HEK293T (cell line): ENCODE data around the gene DKKL1.

Source experiments
- CTCF ChIA-PET: fragments of 350-600 bp; formaldehyde crosslinking; extraction: SDS; loops from one replicate; lab custom pipeline; 2021; ENCODE audit warnings: antibody characterized with exemption, inconsistent platforms; lab: Yijun Ruan, JAX
- POLR2A ChIA-PET: fragments of 350-600 bp; formaldehyde crosslinking; extraction: SDS; loops from one replicate; lab custom pipeline; 2020; ENCODE audit warnings: antibody characterized with exemption, inconsistent platforms; lab: Yijun Ruan, JAX
- DNase-seq: peaks from one replicate; pipeline ENCODE4 v3.0.0; 2012; ENCODE audit warnings: mixed read lengths; ENCODE audit errors: extremely low spot score
- ARNT ChIP-seq: fragments of 450-650 bp; IDR thresholded peaks from 2 replicates; pipeline ENCODE4 v1.6.1; 2017; ENCODE audit warnings: mild to moderate bottlenecking
- BHLHE40 ChIP-seq: fragments of 450-650 bp; IDR thresholded peaks from 2 replicates; pipeline ENCODE4 v1.6.1; 2016; ENCODE audit warnings: mild to moderate bottlenecking, moderate library complexity, borderline replicate concordance
- CTBP1 ChIP-seq: fragments of 450-650 bp; IDR thresholded peaks from 2 replicates; pipeline ENCODE4 v1.6.1; 2016; ENCODE audit warnings: borderline replicate concordance
- ELF4 ChIP-seq: fragments of 450-650 bp; IDR thresholded peaks from 2 replicates; pipeline ENCODE4 v1.6.1; 2017; ENCODE audit warnings: antibody characterized with exemption
- FOXA1 ChIP-seq: fragments of 450-650 bp; IDR thresholded peaks from 2 replicates; pipeline ENCODE4 v1.6.1; 2016; ENCODE audit warnings: mild to moderate bottlenecking
- FOXK2 ChIP-seq: fragments of 450-650 bp; IDR thresholded peaks from 2 replicates; pipeline ENCODE4 v1.6.1; 2016; ENCODE audit warnings: mild to moderate bottlenecking
- FOXM1 ChIP-seq: fragments of 450-650 bp; IDR thresholded peaks from 2 replicates; pipeline ENCODE4 v1.6.1; 2017; ENCODE audit warnings: mild to moderate bottlenecking, borderline replicate concordance
- HDGF ChIP-seq: fragments of 450-650 bp; IDR thresholded peaks from 2 replicates; pipeline ENCODE4 v1.6.1; 2017; ENCODE audit warnings: antibody characterized with exemption, borderline replicate concordance
- L3MBTL2 ChIP-seq: fragments of 450-650 bp; conservative IDR thresholded peaks from 2 replicates; pipeline ENCODE4 v1.6.1; 2016; ENCODE audit warnings: mild to moderate bottlenecking
- LEF1 ChIP-seq: fragments of 450-650 bp; IDR thresholded peaks from 2 replicates; pipeline ENCODE4 v1.6.1; 2017; ENCODE audit warnings: mild to moderate bottlenecking, borderline replicate concordance
- NFRKB ChIP-seq: fragments of 450-650 bp; IDR thresholded peaks from 2 replicates; pipeline ENCODE4 v1.6.1; 2016; ENCODE audit warnings: mild to moderate bottlenecking, moderate library complexity
- PKNOX1 ChIP-seq: fragments of 450-650 bp; IDR thresholded peaks from 2 replicates; pipeline ENCODE4 v1.6.1; 2016
- SP1 ChIP-seq: fragments of 450-650 bp; IDR thresholded peaks from 2 replicates; pipeline ENCODE4 v1.6.1; 2017
- SUZ12 ChIP-seq: fragments of 450-650 bp; IDR thresholded peaks from 2 replicates; pipeline ENCODE4 v1.6.1; 2016; ENCODE audit warnings: mild to moderate bottlenecking
- TARDBP ChIP-seq: fragments of 450-650 bp; IDR thresholded peaks from 2 replicates; pipeline ENCODE4 v1.6.1; 2016
- ZNF384 ChIP-seq: fragments of 450-650 bp; IDR thresholded peaks from 2 replicates; pipeline ENCODE4 v1.6.1; 2016

The DKKL1 gene

DNA sequence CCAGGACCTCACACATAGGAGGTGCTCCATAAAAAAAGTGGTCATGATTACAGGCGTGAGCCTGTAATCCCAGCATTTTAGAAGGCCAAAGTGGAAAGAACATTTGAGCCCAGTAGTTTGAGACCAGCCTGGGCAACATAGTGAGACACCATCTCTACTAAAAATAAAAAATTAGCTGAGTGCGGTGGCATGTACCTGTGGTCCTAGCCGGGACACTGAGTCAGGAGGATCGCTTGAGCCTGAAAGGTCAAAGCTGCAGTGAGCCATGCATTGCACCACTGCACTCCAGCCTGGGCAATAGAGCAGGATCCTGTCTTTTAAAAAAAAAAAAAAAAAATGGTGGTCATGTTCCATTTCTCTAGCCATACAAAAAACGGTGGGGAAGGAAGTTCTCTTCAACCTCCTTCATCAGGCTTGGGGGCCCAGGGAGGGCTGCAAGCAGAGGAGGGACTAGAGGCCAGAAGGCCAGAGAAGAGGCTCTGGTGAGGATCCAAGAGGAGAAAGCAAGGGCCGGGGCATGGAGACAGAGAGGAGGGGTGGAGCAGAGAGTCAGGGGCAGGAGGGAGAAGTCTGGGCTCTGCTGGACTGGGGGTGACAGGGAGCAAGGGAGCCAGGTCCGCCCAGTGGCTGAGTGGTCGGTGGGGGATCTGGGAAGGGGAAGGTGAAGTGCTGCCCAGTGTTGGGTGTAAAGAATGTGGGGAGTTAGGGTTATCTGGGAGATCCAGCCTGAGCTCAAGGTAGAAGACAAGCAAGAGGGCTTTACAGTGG, 33.2 kb downstream of the DKKL1 start:
- ChIA-PET CTCF (no interaction called here), POLR2A (no interaction called here)
- no peak for DNase-seq
- TF ChIP-seq SUZ12, result no peak
- no peak for TF ChIP-seq ELF4
- TF ChIP-seq FOXM1, result no peak
- TF ChIP-seq FOXA1, result no peak
- no peak for TF ChIP-seq LEF1
- TF ChIP-seq TARDBP, result no peak
- no peak for TF ChIP-seq SP1
- TF ChIP-seq HDGF, result no peak
- TF ChIP-seq FOXK2, result no peak
- no peak for TF ChIP-seq NFRKB
- TF ChIP-seq CTBP1, result no peak
- no peak for TF ChIP-seq BHLHE40
- no peak for TF ChIP-seq PKNOX1
- TF ChIP-seq ARNT, result no peak
- no peak for TF ChIP-seq ZNF384
- no peak for TF ChIP-seq L3MBTL2

GRCh38 chr19:49398001-49398615, 34.4 kb downstream of the DKKL1 start:
- CTCF ChIA-PET, result no interaction called here
- DNase-seq, result no peak
- POLR2A ChIA-PET, result no interaction called here
- no peak for TF ChIP-seq FOXA1
- no peak for TF ChIP-seq BHLHE40
- no peak for TF ChIP-seq ARNT
- TF ChIP-seq ELF4, result no peak
- no peak for TF ChIP-seq FOXK2
- no peak for TF ChIP-seq SUZ12
- TF ChIP-seq SP1, result no peak
- TF ChIP-seq TARDBP, result no peak
- TF ChIP-seq FOXM1, result no peak
- TF ChIP-seq NFRKB, result no peak
- TF ChIP-seq PKNOX1, result no peak
- no peak for TF ChIP-seq ZNF384
- no peak for TF ChIP-seq L3MBTL2
- TF ChIP-seq HDGF, result no peak
- TF ChIP-seq LEF1, result no peak

GRCh38 chr19:49398931-49399330, 35.3 kb downstream of the DKKL1 start:
- TF ChIP-seq ARNT, result no peak
- TF ChIP-seq NFRKB, result no peak
- TF ChIP-seq HDGF, result no peak
- no peak for TF ChIP-seq PKNOX1
- no peak for TF ChIP-seq TARDBP
- TF ChIP-seq FOXA1, result no peak
- TF ChIP-seq ZNF384, result no peak
- TF ChIP-seq L3MBTL2, result no peak
- TF ChIP-seq BHLHE40, result no peak
- no peak for TF ChIP-seq SUZ12
- CTCF ChIA-PET, result no interaction called here
- POLR2A ChIA-PET, result no interaction called here
- no peak for DNase-seq

- no peak for DNase-seq
- ChIA-PET POLR2A (no interaction called here), CTCF (no interaction called here)
- TF ChIP-seq PKNOX1, result no peak
- peak; percentile 68 for TF ChIP-seq ZNF384
Measured at GRCh38 chr19:49400029-49400428, 36.4 kb downstream of the DKKL1 start.

DNA sequence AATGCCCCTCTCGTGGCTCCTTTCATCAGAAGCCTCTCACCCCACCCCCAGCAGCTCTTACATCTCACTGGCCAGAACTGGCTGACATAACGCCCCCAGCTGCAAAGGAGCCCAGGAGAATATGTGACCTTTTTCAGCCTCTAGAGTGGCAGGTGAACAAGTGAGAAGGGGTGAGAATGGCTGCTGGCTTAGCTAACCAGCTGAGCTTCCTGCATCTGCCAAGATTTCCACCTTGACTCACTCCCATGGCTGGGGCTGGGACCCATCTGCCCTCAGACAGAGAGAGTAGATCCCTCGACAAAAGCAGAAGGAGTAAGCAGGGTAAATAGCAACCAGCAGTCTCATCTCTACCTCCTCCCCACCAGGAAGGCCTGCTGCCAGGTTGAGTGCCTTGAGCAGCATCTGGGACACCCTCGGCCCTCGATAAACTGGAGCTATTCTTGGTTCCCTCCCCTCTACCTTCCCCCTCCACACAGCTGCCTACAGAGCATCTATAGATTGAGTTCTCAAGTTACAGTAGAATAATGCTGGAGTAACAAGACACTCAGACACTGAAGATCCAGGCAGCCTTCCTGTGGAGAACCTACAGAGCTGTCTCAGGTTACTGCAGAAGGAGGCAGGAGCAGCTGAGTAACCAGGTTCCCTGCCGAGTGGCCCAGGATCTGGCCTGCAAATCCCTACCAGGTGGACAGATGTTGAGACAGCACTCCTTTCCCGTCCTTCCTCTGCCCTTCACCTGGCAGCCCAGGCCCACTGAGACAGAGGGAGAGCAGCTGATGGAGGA, 39.9 kb downstream of the DKKL1 start:
- CTCF ChIA-PET, result interaction anchor here (0.5 to 1.5 kb wide), 5 partner anchors 9 to 294 kb away, joined by 4 to 5 read pairs (median 4); partner anchors contain the start of gene GFY
- TF ChIP-seq FOXA1 (no peak), CTBP1 (peak; percentile 77)
- DNase-seq, result peak; percentile 69
- POLR2A ChIA-PET, result interaction anchor here (1.0 to 1.7 kb wide), 11 partner anchors 10 to 75 kb away, joined by 3 to 13 read pairs (median 5); partner anchors contain the start of genes ALDH16A1, GFY, PIH1D1 and PTH2
